ENCODE measurements around the gene RAI2. TPM values are rescaled to one million over a fixed set of nuclear protein-coding genes. Genes with fewer than 3 reads are reported as not detected.

The RAI2 gene
- polyA plus RNA-seq (ENCODE audit: insufficient read length in 3 of 3) = 10 to 100 TPM; 10.8 to 12.9 (median 11.1) TPM
- long read RNA-seq, donor 1, partial matches to known transcripts = 0 of 6 reads
- long read RNA-seq, donor 1, other reads (novel, unspliced or antisense) = 5 of 6 reads
- long read RNA-seq, donor 2, partial matches to known transcripts = 0 of 1 reads
- long read RNA-seq, donor 2, other reads (novel, unspliced or antisense) = 0 of 1 reads
- long read RNA-seq, donor 3, partial matches to known transcripts = 0 of 2 reads
- long read RNA-seq, donor 3, other reads (novel, unspliced or antisense) = 0 of 2 reads
- long read RNA-seq, donor 4 = 0 reads
- long read RNA-seq, donor 5, partial matches to known transcripts = 6 of 8 reads
- long read RNA-seq, donor 5, other reads (novel, unspliced or antisense) = 0 of 8 reads
- long read RNA-seq, donor 6, partial matches to known transcripts = 0 of 1 reads
- long read RNA-seq, donor 6, other reads (novel, unspliced or antisense) = 0 of 1 reads
- long read RNA-seq, donor 7, partial matches to known transcripts = 0 of 7 reads
- long read RNA-seq, donor 7, other reads (novel, unspliced or antisense) = 6 of 7 reads
- long read RNA-seq, donor 8 = 0 reads
- long read RNA-seq, donor 9, partial matches to known transcripts = 0 of 5 reads
- long read RNA-seq, donor 9, other reads (novel, unspliced or antisense) = 5 of 5 reads
- long read RNA-seq, donor 10 = 0 reads
- long read RNA-seq, donor 11, partial matches to known transcripts = 0 of 6 reads
- long read RNA-seq, donor 11, other reads (novel, unspliced or antisense) = 5 of 6 reads
- long read RNA-seq, donor 12, partial matches to known transcripts = 0 of 1 reads
- long read RNA-seq, donor 12, other reads (novel, unspliced or antisense) = 0 of 1 reads
- long read RNA-seq, donor 13, partial matches to known transcripts = 0 of 8 reads
- long read RNA-seq, donor 13, other reads (novel, unspliced or antisense) = 6 of 8 reads
- long read RNA-seq, donor 14, partial matches to known transcripts = 0 of 1 reads
- long read RNA-seq, donor 14, other reads (novel, unspliced or antisense) = 0 of 1 reads
- long read RNA-seq, donor 15, partial matches to known transcripts = 0 of 1 reads
- long read RNA-seq, donor 15, other reads (novel, unspliced or antisense) = 0 of 1 reads
- long read RNA-seq, donor 16, partial matches to known transcripts = 6 of 17 reads
- long read RNA-seq, donor 16, other reads (novel, unspliced or antisense) = 7 of 17 reads

- no peak for DNase-seq (ENCODE audit: extremely low read depth in 1 of 11, low read depth in 9 of 11, low spot score in 4 of 11)
Measured at GRCh38 chrX:17860811-17861488, at the start of gene RAI2. Gene RAI2, minus strand, starts transcription at chrX:17861298. Its CDS starts 59,288 bp downstream, at chrX:17802010.

- no peak for DNase-seq (ENCODE audit: extremely low read depth in 1 of 11, low read depth in 9 of 11, low spot score in 4 of 11)
Measured at GRCh38 chrX:17888421-17888820, 27.3 kb upstream of the RAI2 start.

GRCh38 chrX:17882680-17883079, 21.6 kb upstream of the RAI2 start:
- no peak for DNase-seq (ENCODE audit: extremely low read depth in 1 of 11, low read depth in 9 of 11, low spot score in 4 of 11)

- no peak for DNase-seq (ENCODE audit: extremely low read depth in 1 of 11, low read depth in 9 of 11, low spot score in 4 of 11)
Measured at GRCh38 chrX:17878028-17878670, 17.1 kb upstream of the RAI2 start.

- no peak for DNase-seq (ENCODE audit: extremely low read depth in 1 of 11, low read depth in 9 of 11, low spot score in 4 of 11)
Measured at GRCh38 chrX:17876135-17876534, 15.0 kb upstream of the RAI2 start.

- no peak for DNase-seq (ENCODE audit: extremely low read depth in 1 of 11, low read depth in 9 of 11, low spot score in 4 of 11)
Measured at GRCh38 chrX:17869580-17869979, 8.5 kb upstream of the RAI2 start.

- DNase-seq (ENCODE audit: extremely low read depth in 1 of 11, low read depth in 9 of 11, low spot score in 4 of 11) = no peak
Measured at GRCh38 chrX:17861489-17862011, 452 bp upstream of the RAI2 start.

GRCh38 chrX:17860179-17860780, 818 bp downstream of the RAI2 start:
- DNase-seq (ENCODE audit: extremely low read depth in 1 of 11, low read depth in 9 of 11, low spot score in 4 of 11) = no peak

GRCh38 chrX:17859609-17860178, 1.4 kb downstream of the RAI2 start:
- DNase-seq (ENCODE audit: extremely low read depth in 1 of 11, low read depth in 9 of 11, low spot score in 4 of 11) = no peak

- DNase-seq (ENCODE audit: extremely low read depth in 1 of 11, low read depth in 9 of 11, low spot score in 4 of 11) = no peak
Measured at GRCh38 chrX:17854531-17854930, 6.6 kb downstream of the RAI2 start.

- DNase-seq (ENCODE audit: extremely low read depth in 1 of 11, low read depth in 9 of 11, low spot score in 4 of 11) = no peak
Measured at GRCh38 chrX:17854069-17854468, 7.0 kb downstream of the RAI2 start.

GRCh38 chrX:17851874-17852273, 9.2 kb downstream of the RAI2 start:
- DNase-seq (ENCODE audit: extremely low read depth in 1 of 11, low read depth in 9 of 11, low spot score in 4 of 11) = no peak

- no peak for DNase-seq (ENCODE audit: extremely low read depth in 1 of 11, low read depth in 9 of 11, low spot score in 4 of 11)
Measured at GRCh38 chrX:17848545-17849265, 12.4 kb downstream of the RAI2 start.

GRCh38 chrX:17846045-17846444, 15.1 kb downstream of the RAI2 start:
- DNase-seq (ENCODE audit: extremely low read depth in 1 of 11, low read depth in 9 of 11, low spot score in 4 of 11) = no peak

GRCh38 chrX:17844236-17844635, 16.9 kb downstream of the RAI2 start:
- DNase-seq (ENCODE audit: extremely low read depth in 1 of 11, low read depth in 9 of 11, low spot score in 4 of 11) = no peak

GRCh38 chrX:17842769-17843525, 18.2 kb downstream of the RAI2 start:
- no peak for DNase-seq (ENCODE audit: extremely low read depth in 1 of 11, low read depth in 9 of 11, low spot score in 4 of 11)
